HepG2 (cell line): Measurements from ENCODE around the gene SIK3. TPM values are rescaled to one million over a fixed set of nuclear protein-coding genes. Genes with fewer than 3 reads are reported as not detected.
A peak's percentile ranks its signal among the peaks of the same experiment; 100 is the strongest.

ENCODE experiments used
- AKAP8 ChIP-seq: sonication (generic); formaldehyde crosslinking; IDR thresholded peaks from 2 replicates; pipeline ENCODE4 v1.5.1; 2020; ENCODE audit warnings: mild to moderate bottlenecking, missing genetic modification reagents
- ATF7 ChIP-seq, 2 experiments: fragments of 450-650 bp in 1 of 2; sonication (generic) in 1 of 2; formaldehyde crosslinking in 1 of 2; IDR thresholded peaks; 2 replicates each; pipeline versions ENCODE4 v1.4.0 to v1.6.1; 2016 to 2020; ENCODE audit warnings: antibody characterized with exemption in 1 of 2, mild to moderate bottlenecking in 1 of 2, missing genetic modification reagents in 1 of 2
- CERS6 ChIP-seq: sonication (generic); formaldehyde crosslinking; IDR thresholded peaks from 2 replicates; pipeline ENCODE4 v1.5.0; 2020; ENCODE audit warnings: missing genetic modification reagents
- CREM ChIP-seq, 2 experiments: sonication (generic) in 1 of 2; formaldehyde crosslinking in 1 of 2; IDR thresholded peaks; 2 replicates each; pipeline versions ENCODE4 v1.4.0 to v1.6.1; 2016 to 2020; ENCODE audit warnings: antibody characterized with exemption in 1 of 2, mild to moderate bottlenecking in 1 of 2, missing genetic modification reagents in 1 of 2
- E2F1 ChIP-seq: sonication (generic); formaldehyde crosslinking; IDR thresholded peaks from 2 replicates; pipeline ENCODE4 v1.5.0; 2020; ENCODE audit warnings: missing genetic modification reagents
- EZH2 ChIP-seq: conservative IDR thresholded peaks from 2 replicates; pipeline ENCODE4 v1.6.1; 2012; ENCODE audit warnings: mild to moderate bottlenecking, low read depth, low read length, moderate library complexity
- GMEB1 ChIP-seq: sonication (generic); formaldehyde crosslinking; IDR thresholded peaks from 2 replicates; pipeline ENCODE4 v1.5.1; 2020; ENCODE audit warnings: missing genetic modification reagents, mild to moderate bottlenecking, borderline replicate concordance
- LCORL ChIP-seq, 2 experiments: fragments of 450-650 bp in 1 of 2; sonication (generic) in 1 of 2; formaldehyde crosslinking in 1 of 2; IDR thresholded peaks; 2 replicates each; pipeline versions ENCODE4 v1.5.0 to v1.6.1; 2017 to 2020; ENCODE audit warnings: antibody characterized with exemption in 1 of 2, missing genetic modification reagents in 1 of 2
- NR2F1 ChIP-seq, 2 experiments: fragments of 450-650 bp in 1 of 2; formaldehyde crosslinking in 1 of 2; IDR thresholded peaks; 2 replicates each; pipeline versions ENCODE4 v1.5.0 to v1.6.1; 2016 to 2020; ENCODE audit warnings: mild to moderate bottlenecking in 1 of 2, missing compliant biosample characterization in 1 of 2, missing genetic modification reagents in 1 of 2, moderate library complexity in 1 of 2
- PRDM4 ChIP-seq: sonication (generic); formaldehyde crosslinking; IDR thresholded peaks from 2 replicates; pipeline ENCODE4 v1.9.0; 2021; ENCODE audit warnings: missing genetic modification reagents, borderline replicate concordance
- REXO4 ChIP-seq: sonication (generic); formaldehyde crosslinking; IDR thresholded peaks from 2 replicates; pipeline ENCODE4 v1.8.0; 2022; ENCODE audit warnings: missing genetic modification reagents, mild to moderate bottlenecking, borderline replicate concordance
- ZFP1 ChIP-seq: IDR thresholded peaks from 2 replicates; pipeline ENCODE4 v1.6.1; 2016
- ZNF20 ChIP-seq: sonication (generic); formaldehyde crosslinking; IDR thresholded peaks from 2 replicates; pipeline ENCODE4 v1.4.0; 2020; ENCODE audit warnings: mild to moderate bottlenecking, moderate library complexity, missing genetic modification reagents
- ZNF616 ChIP-seq: sonication (generic); formaldehyde crosslinking; IDR thresholded peaks from 2 replicates; pipeline ENCODE4 v1.5.0; 2020; ENCODE audit warnings: low read depth, mild to moderate bottlenecking, missing genetic modification reagents
- ZNF746 ChIP-seq: sonication (generic); formaldehyde crosslinking; IDR thresholded peaks from 2 replicates; pipeline ENCODE4 v1.8.0; 2022; ENCODE audit warnings: mild to moderate bottlenecking, missing genetic modification reagents
- polyA plus RNA-seq, 8 experiments: library from polyadenylated mRNA; depleted of rRNA in 3 of 8; stranded (reverse) in 7 of 8; unstranded in 1 of 8; fragments of >200 nt; fragmentation: Illumina TruSeq in 4 of 8; extraction: Trizol in 4 of 8; gene quantifications; 2 replicates each; pipeline versions ENCODE4 v1.2.1 to v1.2.3, GENCODE V29; 2011 to 2016; ENCODE audit warnings: low read depth in 4 of 8, missing spikeins in 1 of 8, mixed read lengths in 1 of 8; ENCODE audit not compliant: insufficient read depth in 1 of 8
- total RNA-seq, 5 experiments: library from RNA; depleted of rRNA; stranded (reverse); fragments of >200 nt; fragmentation: Illumina TruSeq; extraction: Trizol; gene quantifications; 2 replicates each; pipeline ENCODE4 v1.2.3, GENCODE V29; 2016; ENCODE audit warnings: low read depth in 1 of 5

SIK3 gene
- total and polyA plus RNA-seq, 2 of the 13 experiments (the other 11 are each of a cell fraction or from before 2014, with no cell fraction given) = 5.7 to 9.8 TPM

- TF ChIP-seq CERS6 (CRISPR knock-in tag) (no peak), E2F1 (CRISPR knock-in tag) (no peak), PRDM4 (CRISPR knock-in tag) (no peak; the same call in 1 of the 2 replicates), REXO4 (CRISPR knock-in tag) (peak; percentile 18; the same call in 1 of the 2 replicates), ZNF746 (CRISPR knock-in tag) (peak; percentile 96), ZFP1 (CRISPR knock-in tag) (0 out of 2 replicates have a peak, but pooled peaks have one; percentile 77), ZNF616 (CRISPR knock-in tag) (0 out of 2 replicates have a peak, but pooled peaks have one; percentile 14), EZH2 (no peak), GMEB1 (CRISPR knock-in tag) (peak; percentile 56; the same call in 1 of the 2 replicates), LCORL (IDR thresholded peaks at IDR 0.05) (no peak), LCORL (CRISPR knock-in tag; IDR thresholded peaks at IDR 0.05) (peak; percentile 92), CREM (IDR thresholded peaks at IDR 0.05) (peak; percentile 87), CREM (CRISPR knock-in tag; IDR thresholded peaks at IDR 0.05) (no peak), ATF7 (IDR thresholded peaks at IDR 0.05) (0 out of 2 replicates have a peak, but pooled peaks have one; percentile 20), ATF7 (CRISPR knock-in tag; IDR thresholded peaks at IDR 0.05) (peak; percentile 78), NR2F1 (CRISPR knock-in tag; IDR thresholded peaks at IDR 0.05) (peak; percentile 99 to 100), ZNF20 (no peak), AKAP8 (peak; percentile 90)
These were observed 265.6 kb downstream of the SIK3 start (continued) for GRCh38 chr11:116832350-116833290.
